Embryonic facial prominence (tissue), 1 donor: Measurements from ENCODE around the gene TNRC6B.
"Not testable (repeated sequence)": the region's sequence is repeated elsewhere in the genome, so short reads cannot be mapped to it uniquely, and the experiment has no call there.

Experiments used
- DNase-seq: peaks from one replicate; pipeline ENCODE4 v3.0.0-alpha.2; 2016; ENCODE audit errors: extremely low spot score

TNRC6B gene

DNA sequence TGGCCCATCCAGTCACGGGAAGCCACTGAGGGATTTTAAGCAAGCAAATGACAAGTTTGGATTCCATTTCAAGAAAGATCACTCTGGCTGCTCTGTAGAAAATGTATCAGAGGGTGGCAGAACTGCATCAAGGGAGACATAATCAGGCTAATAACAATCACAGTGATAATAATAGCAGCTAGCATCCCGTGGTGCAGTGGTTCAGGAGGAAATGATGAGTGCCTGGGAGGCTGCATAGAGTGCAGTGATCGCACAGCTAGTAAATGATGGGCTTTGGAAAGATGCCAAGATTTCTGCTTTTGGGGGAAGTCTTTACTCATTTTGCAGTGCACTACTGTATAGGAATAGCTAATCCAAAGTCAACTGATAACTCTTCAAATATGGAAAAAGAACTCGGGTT, 35.8 kb downstream of the TNRC6B start:
- no peak for DNase-seq

DNA sequence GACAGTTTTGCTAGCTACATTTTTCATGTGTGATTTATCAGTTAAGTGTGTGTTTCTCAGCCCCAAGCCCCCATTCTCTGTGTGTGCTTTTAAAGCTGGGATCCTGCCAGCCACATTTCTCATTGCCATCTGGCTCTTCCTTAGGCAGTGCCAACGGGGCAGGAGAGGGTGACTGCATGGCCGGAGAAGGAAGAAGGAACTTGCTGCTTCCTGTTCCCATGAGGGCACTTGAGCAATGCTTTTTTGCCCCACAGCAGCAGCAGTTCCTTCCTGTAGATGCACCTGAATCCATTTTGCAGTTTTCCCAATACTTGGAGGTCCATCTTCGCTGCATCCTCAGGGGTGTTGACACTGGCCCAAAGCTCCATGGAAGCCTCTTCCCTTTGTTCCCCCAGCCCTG, 37.5 kb downstream of the TNRC6B start:
- no peak for DNase-seq

DNA sequence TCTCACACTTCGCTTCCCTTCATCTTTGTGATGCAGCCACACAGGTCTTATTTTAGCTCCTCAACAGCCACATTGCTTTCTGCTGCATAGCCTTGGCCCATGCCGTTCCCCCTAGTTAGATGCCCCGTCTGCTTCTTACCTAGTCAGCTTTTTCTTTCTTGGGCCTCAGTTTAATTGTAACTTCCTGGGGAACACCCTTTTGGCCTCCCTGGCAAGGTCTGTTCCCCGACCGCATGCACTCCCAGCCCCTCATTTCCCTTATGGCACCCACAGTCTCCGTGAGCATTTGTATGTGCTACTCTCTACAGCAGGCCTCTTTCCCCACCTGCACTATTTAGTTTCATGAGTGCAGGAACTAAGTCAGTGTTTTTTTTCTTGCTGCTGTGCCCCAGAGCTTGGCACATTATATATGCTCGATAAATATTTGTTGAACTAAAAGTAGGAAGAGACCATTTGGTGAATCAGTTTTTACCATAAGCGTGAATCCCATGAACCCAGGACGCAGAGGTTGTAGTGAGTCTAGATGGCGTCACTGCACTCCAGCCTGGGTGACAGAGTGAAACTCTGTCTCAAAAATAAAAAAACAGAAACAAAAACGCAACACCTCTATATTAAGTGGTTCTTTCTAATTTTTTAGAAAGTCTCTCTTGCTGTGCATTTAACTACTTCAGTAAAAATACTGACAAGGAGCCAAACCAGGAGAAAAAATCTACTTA, 38.5 kb downstream of the TNRC6B start:
- no peak for DNase-seq

DNA sequence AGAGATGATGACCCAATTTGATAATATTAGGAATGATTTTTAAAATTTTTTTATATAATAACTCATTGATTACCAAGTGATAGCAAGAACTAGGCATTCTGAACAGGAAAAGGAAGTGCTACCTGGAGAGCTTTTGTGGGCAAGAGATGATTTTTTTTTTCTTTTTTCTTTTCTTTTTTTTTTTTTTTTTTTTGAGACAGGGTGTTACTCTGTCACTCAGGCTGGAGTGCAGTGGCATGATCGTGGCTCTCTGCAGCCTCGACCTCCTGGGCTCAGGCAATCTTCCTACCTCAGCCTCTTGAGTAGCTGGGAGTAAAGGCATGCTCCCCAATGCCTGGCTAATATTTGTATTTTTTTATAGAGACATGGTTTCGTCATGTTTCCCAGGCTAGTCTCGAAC, 40.4 kb downstream of the TNRC6B start:
- no peak for DNase-seq

DNA sequence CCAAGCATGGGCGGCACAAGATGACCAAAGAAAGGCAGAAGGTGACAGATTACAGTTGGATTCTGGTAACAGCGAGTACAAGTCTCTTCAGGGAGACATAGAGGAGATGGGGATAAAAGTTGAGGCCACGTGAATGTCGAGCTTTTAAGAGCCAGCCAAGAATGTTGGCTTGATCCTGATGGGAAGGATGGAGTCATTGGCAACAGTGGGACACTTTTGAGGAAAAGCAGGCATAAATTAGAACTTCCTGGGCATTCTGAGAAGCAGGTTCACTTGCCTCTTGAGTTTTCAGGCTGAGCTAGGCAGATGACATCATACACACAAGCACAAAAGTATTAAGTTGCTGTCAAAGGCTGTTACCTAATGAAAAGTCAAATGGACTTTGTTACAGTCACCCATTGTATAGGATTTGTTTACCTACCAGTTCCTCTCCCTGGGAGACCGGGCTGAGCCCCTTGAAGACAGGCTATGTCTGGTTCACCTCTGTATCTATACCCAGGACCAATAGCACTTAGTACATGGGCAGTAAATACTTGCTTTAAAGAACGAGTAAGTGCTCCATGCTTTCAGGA, 41.1 kb downstream of the TNRC6B start:
- DNase-seq, result no peak

DNA sequence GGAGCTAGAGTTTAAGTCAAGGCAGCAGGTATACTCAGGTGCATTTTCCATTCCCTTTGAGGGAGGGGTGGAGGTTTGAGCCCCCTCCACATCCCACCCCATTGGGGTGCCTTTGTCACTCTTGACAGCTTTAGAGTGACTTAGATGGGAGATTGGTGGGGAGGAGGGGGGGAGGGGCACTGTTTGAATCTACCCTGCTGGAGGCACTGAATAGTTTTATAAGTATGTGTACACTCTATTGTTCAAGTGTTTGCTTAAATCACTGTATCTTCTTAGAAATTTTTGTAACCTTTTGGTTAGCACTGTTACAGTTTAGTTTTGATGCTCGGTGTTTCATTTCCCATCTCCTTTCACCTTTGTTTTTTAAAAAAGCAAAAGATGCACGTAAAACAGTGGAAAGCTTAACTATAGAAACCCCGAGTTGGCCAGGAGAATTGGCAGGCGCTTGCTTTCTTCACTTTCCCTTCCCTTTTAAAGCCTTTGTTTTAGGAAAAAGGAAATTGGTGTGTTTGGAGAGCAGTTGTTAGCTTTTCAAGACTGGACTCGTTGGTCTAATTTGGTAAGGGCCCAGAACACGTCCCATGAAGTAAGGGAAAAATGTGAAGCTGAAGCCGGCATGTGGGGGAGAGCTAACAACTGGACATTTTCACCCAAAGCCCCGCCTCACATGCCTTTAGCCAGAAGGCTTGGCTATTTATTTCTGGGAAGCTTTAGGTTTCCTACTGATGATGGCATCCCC, 42.8 kb downstream of the TNRC6B start:
- DNase-seq, result no peak

DNA sequence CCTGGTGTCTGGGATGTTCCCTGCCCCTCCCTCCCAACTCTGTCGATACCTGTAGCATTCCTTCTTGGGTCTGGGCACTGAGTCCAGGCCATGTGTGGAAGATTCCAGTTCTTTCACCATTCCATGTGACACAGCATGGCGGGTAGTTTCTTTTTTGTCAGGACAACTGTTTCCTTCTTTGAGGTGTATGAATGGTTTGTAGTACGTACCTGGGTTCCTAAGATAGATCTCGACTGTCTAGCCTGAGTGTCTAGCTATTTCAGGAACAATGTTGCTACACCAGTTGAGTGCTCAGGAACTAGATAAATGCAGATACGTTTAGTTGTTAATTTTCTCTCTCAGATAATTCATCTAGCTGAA, 43.3 kb downstream of the TNRC6B start:
- no peak for DNase-seq

DNA sequence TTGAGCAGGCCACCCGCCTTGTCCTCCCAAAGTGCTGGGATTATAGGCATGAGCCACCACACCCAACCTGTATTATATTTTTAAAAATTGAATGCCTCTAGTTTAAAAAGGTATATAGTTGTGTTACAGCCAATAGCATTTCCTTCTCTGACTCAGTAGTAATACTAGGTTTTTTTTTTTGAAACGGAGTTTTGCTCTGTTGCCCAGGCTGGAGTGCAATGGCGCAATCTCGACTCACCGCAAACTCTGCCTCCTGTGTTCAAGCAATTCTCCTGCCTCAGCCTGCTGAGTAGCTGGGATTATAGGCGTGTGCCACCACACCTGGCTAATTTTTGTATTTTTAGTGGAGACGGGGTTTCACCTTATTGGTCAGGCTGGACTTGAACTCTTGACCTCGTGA, 45.3 kb downstream of the TNRC6B start:
- not testable (repeated sequence) for DNase-seq

DNA sequence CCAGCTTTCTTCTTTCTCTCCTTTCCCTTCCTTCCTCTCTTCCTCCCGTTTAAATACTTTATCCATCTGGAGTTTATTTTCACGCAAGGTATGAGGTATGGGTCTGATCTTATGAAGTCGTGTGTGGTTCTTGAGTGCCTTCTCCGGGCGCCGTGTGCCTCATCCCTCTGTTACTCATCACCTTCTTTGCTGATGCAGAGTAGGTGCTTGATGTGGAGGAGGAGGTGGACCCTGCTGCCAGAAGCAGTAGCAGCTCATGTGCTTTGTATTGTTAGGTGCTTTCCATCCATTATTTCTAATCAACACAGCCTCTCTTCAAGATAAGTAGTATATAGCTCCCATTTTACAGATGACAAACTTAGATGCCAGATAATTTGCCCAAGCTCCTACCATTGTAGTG, 47.0 kb downstream of the TNRC6B start:
- no peak for DNase-seq

DNA sequence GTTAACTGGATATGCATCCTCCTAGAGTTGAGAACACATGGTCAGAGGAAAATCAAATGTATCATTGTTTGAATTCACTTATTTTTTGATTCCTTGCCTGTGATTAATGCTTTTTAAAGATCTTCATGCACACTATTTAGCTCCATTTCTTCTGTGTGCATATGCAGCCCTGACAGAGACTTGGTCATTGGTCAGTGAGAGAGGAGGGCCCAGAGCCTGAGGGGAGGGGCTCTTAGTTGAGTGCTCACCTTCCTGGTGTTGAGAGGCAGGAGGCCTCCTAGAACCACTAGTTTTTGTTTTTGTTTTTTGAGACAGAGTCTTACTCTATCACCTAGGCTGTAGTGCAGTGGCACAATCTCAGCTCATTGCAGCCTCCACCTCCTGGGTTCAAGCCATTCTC, 48.9 kb downstream of the TNRC6B start:
- no peak for DNase-seq

DNA sequence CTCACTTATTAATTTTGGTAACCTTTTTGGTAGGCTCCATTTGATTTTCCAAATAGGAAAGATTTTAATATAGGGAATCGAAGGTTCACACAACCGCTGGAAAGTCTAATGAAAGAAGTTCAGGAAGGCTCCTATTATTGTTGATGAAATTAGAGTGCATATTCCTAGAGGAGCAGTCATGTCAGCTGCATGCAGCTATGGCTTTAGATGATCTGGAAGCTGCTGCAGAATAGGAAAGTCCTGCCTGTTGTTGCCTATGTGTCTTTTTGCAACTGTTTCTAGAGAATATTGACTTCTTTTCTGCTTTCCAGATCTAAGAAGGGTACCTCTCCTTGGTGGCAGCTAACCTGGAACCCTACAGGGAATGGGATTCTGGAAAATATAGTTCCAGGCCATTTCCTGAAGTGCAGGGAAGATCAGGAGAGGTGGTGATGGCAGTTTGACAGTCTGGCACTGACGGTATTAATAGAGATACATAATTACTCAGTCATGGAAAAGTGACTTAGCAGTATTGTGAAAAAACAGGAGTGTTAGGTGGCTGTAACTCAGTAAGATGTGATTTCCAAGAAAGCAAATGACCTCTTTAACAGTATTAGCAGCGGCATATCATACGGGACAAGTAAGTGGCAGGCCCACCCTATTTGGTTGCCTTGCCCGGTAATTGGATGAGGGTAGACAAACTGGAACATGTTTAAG, 54.0 kb downstream of the TNRC6B start:
- no peak for DNase-seq

DNA sequence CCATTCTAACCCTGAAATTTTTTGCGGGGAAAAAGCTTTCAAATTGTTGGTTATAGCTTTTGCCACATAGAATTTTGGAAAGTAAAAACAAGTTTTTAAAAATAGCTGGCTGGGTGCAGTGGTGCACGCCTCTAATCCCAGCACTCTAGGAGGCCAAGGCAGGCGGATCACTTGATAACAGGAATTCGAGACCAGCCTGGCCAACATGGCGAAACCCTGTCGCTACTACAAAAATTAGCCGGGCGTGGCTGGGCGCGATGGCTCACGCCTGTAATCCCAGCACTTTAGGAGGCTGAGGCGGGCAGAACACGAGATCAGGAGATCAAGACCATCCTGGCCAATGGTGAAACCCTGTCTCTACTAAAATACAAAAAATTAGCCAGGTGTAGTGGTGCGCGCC, 54.9 kb downstream of the TNRC6B start:
- DNase-seq, result no peak

DNA sequence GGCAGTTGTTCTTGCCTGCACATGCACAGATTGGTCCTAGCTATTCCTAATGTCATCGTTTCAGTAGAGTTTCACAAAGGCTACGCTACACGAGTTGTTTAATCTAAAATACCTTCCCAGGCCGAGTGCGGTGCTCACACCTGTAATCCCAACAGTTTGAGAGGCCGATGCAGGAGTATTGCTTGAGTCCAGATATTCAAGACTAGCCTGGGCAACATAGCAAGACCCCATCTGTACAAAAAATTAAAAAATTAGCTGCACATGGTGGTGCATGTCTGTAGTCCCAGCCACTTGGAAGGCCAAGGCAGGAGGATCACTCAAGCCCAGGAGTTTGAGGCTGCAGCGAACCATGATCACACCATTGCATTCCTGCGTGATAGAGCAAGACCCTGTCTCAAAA, 56.2 kb downstream of the TNRC6B start:
- no peak for DNase-seq

DNA sequence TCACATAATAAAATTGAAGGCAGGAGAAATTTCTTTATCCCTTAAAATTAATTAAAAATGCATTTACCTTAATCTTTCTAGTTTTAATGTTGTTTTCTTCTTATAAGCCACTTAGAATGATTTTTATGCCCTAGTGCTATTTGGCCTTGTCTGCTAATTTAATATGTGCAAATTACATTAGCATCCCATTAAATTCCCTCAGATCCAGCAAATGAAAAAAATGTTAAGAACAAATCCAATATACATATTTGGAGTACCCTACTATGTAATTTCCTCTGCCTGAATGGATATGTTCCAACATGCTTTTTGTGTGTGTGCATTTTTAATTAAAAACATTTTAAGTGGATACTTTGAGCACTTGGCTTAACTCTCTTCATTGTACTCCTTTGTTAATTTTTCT, 56.9 kb downstream of the TNRC6B start:
- no peak for DNase-seq

DNA sequence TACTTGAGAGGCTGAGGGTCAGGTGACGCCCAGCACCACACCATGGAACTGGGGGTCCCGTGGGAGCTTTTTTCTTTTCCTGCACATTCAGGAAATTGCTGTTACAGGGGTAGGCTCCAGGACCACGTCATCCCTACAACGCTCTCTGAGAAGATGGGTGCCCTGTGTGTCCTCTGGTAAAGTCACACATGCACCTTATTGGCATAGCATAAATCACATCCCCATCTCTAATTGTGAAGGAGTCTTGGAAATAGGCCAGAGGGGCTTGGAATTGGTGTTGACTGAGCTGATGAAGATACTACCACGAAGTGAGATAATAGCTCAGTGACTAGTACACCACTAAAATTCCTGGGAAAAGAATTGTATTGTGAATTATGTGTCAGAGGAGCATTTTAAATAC, 57.6 kb downstream of the TNRC6B start:
- no peak for DNase-seq

DNA sequence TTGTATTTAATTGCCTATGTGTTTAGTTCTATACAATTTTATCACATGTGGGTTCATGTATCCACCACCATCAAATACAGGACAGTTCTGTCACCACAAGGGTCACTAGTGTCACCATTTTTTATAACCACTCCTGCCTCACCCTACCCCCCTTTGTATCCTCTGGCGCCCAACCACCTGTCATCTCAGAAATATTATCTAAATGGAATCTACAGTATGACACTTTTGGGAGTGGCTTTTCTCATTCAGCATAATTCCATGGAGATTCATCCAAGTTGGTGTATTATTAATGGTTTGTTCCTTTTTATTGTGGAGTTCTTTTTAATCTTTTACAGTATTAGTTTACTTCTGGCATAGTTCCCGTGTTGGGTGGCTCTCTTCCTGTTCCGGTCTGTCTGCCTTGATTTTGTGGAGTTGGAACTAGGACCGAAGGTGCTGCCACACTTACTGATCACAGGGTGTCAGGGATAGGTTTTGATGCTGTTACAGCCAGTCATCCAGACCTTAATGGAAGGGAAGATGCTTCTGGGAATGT, 58.5 kb downstream of the TNRC6B start:
- no peak for DNase-seq

DNA sequence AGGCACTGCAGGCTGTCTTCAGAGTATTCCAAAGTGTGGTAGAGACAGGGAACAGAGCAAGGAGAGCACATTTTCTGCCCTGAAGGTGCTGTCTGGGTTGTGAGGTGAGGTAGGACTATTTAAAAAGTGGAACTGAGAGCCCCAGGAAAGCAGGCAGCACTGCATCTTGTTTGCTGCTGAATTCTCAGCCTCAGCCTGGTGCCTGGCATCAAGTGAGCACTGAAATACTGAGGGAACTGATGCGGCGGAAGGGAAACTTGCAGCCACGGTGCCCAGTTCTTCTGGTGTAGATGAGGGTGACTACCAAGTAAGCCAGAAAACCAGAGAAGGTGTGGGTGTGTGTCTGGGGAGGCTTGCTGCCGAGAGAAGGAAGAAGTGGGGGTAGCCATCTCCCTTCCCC, 59.5 kb downstream of the TNRC6B start:
- DNase-seq, result no peak

DNA sequence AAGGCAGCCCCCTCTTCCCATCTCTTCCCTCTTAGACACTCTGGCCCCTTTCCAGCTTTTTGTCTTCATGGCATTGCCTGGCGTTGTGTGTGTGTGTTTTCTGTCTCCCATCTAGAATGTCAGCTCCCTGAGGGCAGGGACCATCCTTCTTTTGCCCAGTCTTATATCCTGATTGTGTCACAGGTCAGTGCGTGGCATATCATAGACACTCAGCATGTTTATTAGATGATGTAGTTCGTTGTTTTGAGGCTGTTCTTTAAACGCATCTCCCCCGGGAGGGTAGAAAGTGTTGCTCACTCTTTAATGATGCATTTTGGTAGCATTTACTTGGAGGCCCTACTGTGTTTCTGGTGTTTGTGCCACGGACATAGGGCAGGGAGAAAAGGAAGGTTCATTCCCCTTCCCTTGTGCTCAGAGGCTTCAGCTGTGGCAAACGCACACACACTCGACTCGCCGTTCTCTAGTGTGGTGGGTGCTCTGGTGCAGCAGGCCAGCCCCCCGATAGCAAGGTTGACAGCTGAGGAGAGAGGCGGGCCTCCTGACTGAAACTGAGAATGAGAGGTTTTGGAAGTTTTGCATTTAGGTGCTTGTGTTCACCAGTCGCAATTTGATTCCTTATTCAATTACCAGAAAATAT, 60.2 kb downstream of the TNRC6B start:
- DNase-seq, result no peak

DNA sequence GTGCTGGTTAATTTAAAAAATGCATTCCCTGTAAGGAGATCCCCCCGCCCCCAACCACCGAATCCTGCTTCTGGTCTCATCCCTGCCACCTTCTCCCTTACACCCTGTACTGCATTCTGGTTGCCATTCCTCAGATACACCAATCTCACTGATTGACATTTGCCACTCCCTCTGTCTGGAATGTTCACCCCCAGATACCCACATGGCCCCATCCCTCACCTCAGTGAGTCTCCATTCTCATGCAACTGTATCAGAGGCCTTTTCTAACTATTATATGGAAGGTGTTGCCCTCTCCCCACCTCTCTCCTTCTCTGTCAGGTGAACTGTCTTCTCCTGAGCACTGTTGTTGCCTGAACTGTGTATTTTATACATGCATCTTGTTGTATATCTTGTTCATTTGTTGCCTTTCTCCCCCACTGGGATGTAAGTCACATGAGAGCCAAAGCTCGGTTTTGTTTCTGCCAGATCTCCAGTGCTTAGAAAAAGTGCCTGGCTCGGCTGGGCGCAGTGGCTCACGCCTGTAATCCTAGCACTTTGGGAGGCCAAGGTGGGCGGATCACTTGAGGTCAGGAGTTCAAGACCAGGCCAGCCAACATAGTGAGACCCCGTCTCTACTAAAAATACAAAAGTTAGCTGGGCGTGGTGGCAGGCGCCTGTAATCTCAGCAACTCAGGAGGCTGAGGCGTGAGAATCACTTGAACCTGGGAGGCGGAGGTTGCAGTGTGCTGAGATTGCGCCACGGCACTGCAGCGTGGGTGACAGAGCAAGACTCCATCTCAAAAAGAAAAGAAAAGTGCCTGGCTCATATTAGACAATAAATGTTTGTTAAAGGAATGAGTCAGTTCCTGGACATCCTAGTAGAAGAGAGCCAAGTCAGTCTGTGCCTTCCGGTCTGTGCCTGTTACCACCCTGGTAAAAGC, 61.0 kb downstream of the TNRC6B start:
- no peak for DNase-seq

DNA sequence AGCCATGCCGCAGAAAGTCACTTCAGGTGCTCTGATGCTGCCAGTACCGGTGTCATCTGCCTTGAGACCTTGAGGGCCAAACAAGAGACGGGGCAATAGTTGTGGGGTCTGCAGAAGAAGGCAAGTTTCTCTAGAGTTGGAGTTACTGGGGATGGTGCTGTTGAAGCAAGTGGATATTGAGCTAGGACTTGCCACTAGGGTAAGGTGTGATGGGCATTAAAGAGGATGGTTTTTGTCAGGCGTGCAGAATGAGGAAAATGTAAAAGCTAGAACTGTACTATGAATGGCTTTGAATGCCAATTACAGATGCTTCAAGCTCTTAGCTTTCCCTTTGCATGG, 61.6 kb downstream of the TNRC6B start:
- DNase-seq, result no peak

DNA sequence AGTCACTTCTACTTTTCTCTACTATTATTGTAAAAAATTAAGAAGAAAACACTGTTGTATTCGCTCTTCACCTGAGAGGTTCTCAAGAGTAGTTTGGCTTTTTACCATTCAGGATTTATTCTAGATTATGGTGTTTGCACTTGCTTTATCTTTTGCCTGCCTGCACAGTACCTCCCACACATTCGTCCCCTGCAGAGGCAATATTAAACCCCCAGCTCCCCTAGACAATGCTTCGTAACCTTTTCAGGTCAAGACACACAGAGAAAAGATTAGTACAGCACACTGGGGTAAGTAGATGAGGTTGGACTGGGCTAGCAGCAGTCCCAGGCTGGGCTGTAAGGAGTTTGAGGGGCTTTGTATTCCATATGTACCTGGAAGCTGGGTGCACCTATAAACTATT, 62.4 kb downstream of the TNRC6B start:
- no peak for DNase-seq
